Fibroblast of lung (primary cell): Measurements from ENCODE around the gene CCDC201. TPM values are rescaled to one million over a fixed set of nuclear protein-coding genes. Genes with fewer than 3 reads are reported as not detected.
A peak's percentile ranks its signal among the peaks of the same experiment; 100 is the strongest.

Source experiments
- DNase-seq, 2 donors: peaks; one replicate each; pipeline versions ENCODE4 v3.0.0 to v3.0.0-alpha.2; 2010; ENCODE audit warnings: low read depth in 2 of 2
- H2AFZ ChIP-seq: 2 replicates; pipeline ENCODE4 v1.5.1; 2012; ENCODE audit warnings: low read length, control low read depth, inconsistent platforms
- H3K27ac ChIP-seq: 2 replicates; pipeline ENCODE4 v1.5.1; 2011; ENCODE audit warnings: low read length, control low read depth; ENCODE audit not compliant: insufficient read depth
- H3K27me3 ChIP-seq: 2 replicates; pipeline ENCODE4 v1.5.1; 2011; ENCODE audit warnings: mild to moderate bottlenecking, low read length; ENCODE audit not compliant: control insufficient read depth, insufficient read depth
- H3K36me3 ChIP-seq: 2 replicates; pipeline ENCODE4 v1.5.1; 2011; ENCODE audit warnings: low read length; ENCODE audit not compliant: control insufficient read depth, insufficient read depth
- H3K4me1 ChIP-seq: 2 replicates; pipeline ENCODE4 v1.5.1; 2011; ENCODE audit warnings: low read length; ENCODE audit not compliant: control insufficient read depth, insufficient read depth; ENCODE audit errors: extremely low read depth
- H3K4me2 ChIP-seq: 2 replicates; pipeline ENCODE4 v1.5.1; 2011; ENCODE audit warnings: low read length, control low read depth; ENCODE audit not compliant: insufficient read depth; ENCODE audit errors: extremely low read depth
- H3K4me3 ChIP-seq, 4 experiments: fragments of 200-600 bp in 1 of 4; sonication (generic) in 1 of 4; replicated peaks in 1 of 4; 2 replicates each; pipeline ENCODE4 v1.5.1; 2011 to 2016; ENCODE audit warnings: low read length in 4 of 4, low read depth in 3 of 4, mild to moderate bottlenecking in 3 of 4, control low read depth in 2 of 4, inconsistent platforms in 1 of 4, mixed read lengths in 1 of 4; ENCODE audit not compliant: insufficient read depth in 1 of 4; ENCODE audit errors: control extremely low read depth in 1 of 4
- H3K79me2 ChIP-seq: 2 replicates; pipeline ENCODE4 v1.5.1; 2012; ENCODE audit warnings: mild to moderate bottlenecking, low read length, inconsistent platforms; ENCODE audit not compliant: control insufficient read depth, insufficient read depth
- H3K9ac ChIP-seq: 2 replicates; pipeline ENCODE4 v1.5.1; 2011; ENCODE audit warnings: mild to moderate bottlenecking, low read length, control low read depth; ENCODE audit not compliant: insufficient read depth
- H3K9me3 ChIP-seq: 2 replicates; pipeline ENCODE4 v1.5.1; 2012; ENCODE audit warnings: low read depth, low read length; ENCODE audit not compliant: control insufficient read depth, insufficient read depth
- H4K20me1 ChIP-seq: 2 replicates; pipeline ENCODE4 v1.5.1; 2011; ENCODE audit warnings: low read length; ENCODE audit not compliant: control insufficient read depth, insufficient read depth; ENCODE audit errors: extremely low read depth
- EZH2 ChIP-seq: IDR thresholded peaks from 2 replicates; pipeline ENCODE4 v1.5.1; 2012; ENCODE audit warnings: low read length, control low read depth, mild to moderate bottlenecking; ENCODE audit errors: missing control alignments
- polyA plus RNA-seq, 2 donors: library from polyadenylated mRNA; depleted of rRNA in 1 of 2; stranded (reverse) in 1 of 2; unstranded in 1 of 2; fragments of >200 nt; gene quantifications; 2 replicates each; pipeline ENCODE4 v1.2.1, GENCODE V29; 2011 to 2012; ENCODE audit warnings: missing spikeins in 1 of 2
- total RNA-seq: library from RNA; depleted of rRNA; stranded (reverse); fragments of >200 nt; gene quantifications from 2 replicates; pipeline ENCODE4 v1.2.1, GENCODE V29; 2014
- TF ChIP-seq, protein P1 (sequence below), 2 donors: IDR thresholded peaks in 1 of 2; conservative IDR thresholded peaks in 1 of 2; 1 replicate in 1 of 2; 2 replicates in 1 of 2; pipeline ENCODE4 v1.5.1; 2011 to 2012; ENCODE audit warnings: low read length in 2 of 2, control low read depth in 1 of 2, inconsistent platforms in 1 of 2, low read depth in 1 of 2, mild to moderate bottlenecking in 1 of 2

CCDC201 gene
- total and polyA plus RNA-seq, 2 donors (not counting 1 experiment from before 2014, with no cell fraction given), result not detected

- peaks cover 24% of the 10 kb centered on the region for H3K27me3 ChIP-seq
- H3K9me3 ChIP-seq, result no peaks in the 10 kb centered on the region
- no peak overlapping the region for H3K27ac ChIP-seq
- no peaks in the 10 kb centered on the region for H3K4me1 ChIP-seq
- no peaks in the 10 kb centered on the region for H3K79me2 ChIP-seq
- H3K4me2 ChIP-seq, result peak overlapping the region; percentile 89
- H3K4me3 ChIP-seq, result peak overlapping the region in 1 of 4 experiments; percentile 36
- H3K36me3 ChIP-seq, result no peaks in the 10 kb centered on the region
- no peak for DNase-seq
- no peaks in the 10 kb centered on the region for H4K20me1 ChIP-seq
- H3K9ac ChIP-seq, result no peak overlapping the region
- TF ChIP-seq, protein P1, sequence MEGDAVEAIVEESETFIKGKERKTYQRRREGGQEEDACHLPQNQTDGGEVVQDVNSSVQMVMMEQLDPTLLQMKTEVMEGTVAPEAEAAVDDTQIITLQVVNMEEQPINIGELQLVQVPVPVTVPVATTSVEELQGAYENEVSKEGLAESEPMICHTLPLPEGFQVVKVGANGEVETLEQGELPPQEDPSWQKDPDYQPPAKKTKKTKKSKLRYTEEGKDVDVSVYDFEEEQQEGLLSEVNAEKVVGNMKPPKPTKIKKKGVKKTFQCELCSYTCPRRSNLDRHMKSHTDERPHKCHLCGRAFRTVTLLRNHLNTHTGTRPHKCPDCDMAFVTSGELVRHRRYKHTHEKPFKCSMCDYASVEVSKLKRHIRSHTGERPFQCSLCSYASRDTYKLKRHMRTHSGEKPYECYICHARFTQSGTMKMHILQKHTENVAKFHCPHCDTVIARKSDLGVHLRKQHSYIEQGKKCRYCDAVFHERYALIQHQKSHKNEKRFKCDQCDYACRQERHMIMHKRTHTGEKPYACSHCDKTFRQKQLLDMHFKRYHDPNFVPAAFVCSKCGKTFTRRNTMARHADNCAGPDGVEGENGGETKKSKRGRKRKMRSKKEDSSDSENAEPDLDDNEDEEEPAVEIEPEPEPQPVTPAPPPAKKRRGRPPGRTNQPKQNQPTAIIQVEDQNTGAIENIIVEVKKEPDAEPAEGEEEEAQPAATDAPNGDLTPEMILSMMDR (conservative IDR thresholded peaks at IDR 0.05 in 1 of 2, IDR thresholded peaks at IDR 0.05 in 1 of 2; ENCODE audit: low read depth in 1 of 2, low read length in 2 of 2), result no peak
- no peak for TF ChIP-seq EZH2
- H2AFZ ChIP-seq, result no peak overlapping the region
Measured at GRCh38 chr7:45888993-45889366, 16.1 kb upstream of the CCDC201 start.

DNA sequence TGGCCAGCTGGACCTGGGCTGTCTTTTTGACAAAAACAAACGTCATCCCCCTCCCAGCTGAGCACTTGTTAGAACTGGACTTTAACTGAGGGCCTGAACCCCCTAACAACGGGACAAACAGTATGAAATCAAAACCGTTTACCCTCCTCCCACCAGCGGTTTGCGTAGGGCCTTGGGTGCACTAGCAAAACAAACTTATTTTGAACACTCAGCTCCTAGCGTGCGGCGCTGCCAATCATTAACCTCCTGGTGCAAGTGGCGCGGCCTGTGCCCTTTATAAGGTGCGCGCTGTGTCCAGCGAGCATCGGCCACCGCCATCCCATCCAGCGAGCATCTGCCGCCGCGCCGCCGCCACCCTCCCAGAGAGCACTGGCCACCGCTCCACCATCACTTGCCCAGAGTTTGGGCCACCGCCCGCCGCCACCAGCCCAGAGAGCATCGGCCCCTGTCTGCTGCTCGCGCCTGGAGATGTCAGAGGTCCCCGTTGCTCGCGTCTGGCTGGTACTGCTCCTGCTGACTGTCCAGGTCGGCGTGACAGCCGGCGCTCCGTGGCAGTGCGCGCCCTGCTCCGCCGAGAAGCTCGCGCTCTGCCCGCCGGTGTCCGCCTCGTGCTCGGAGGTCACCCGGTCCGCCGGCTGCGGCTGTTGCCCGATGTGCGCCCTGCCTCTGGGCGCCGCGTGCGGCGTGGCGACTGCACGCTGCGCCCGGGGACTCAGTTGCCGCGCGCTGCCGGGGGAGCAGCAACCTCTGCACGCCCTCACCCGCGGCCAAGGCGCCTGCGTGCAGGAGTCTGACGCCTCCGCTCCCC, 15.5 kb upstream of the CCDC201 start, which contains the start of gene IGFBP1:
IGFBP1 (plus strand) TSS at position 304 of the 808 bp plus-strand sequence; CDS start at position 469, 165 bp downstream.
- H3K27me3 ChIP-seq, result peaks cover 23% of the 10 kb centered on the region
- no peaks in the 10 kb centered on the region for H3K4me1 ChIP-seq
- peak within 1 kb of the TSS; percentile 20 to 36 (median 26) for H3K4me3 ChIP-seq
- TF ChIP-seq, protein P1 (conservative IDR thresholded peaks at IDR 0.05 in 1 of 2, IDR thresholded peaks at IDR 0.05 in 1 of 2; ENCODE audit: low read depth in 1 of 2, low read length in 2 of 2), result no peak
- no peak for TF ChIP-seq EZH2
- H3K79me2 ChIP-seq, result no peaks in the 10 kb centered on the region
- no peak within 1 kb of the TSS for H3K27ac ChIP-seq
- no peak within 1 kb of the TSS for H3K9ac ChIP-seq
- H3K36me3 ChIP-seq, result no peaks in the 10 kb centered on the region
- H3K9me3 ChIP-seq, result no peaks in the 10 kb centered on the region
- no peaks in the 10 kb centered on the region for H4K20me1 ChIP-seq
- peak within 1 kb of the TSS; percentile 89 for H3K4me2 ChIP-seq
- DNase-seq, result peak in 1 of 2 donors; percentile 45
- peak within 1 kb of the TSS; percentile 63 for H2AFZ ChIP-seq

- H2AFZ ChIP-seq, result no peak overlapping the region
- H4K20me1 ChIP-seq, result no peaks in the 10 kb centered on the region
- H3K4me1 ChIP-seq, result no peaks in the 10 kb centered on the region
- no peak overlapping the region for H3K4me2 ChIP-seq
- no peak for TF ChIP-seq EZH2
- TF ChIP-seq, protein P1 (conservative IDR thresholded peaks at IDR 0.05 in 1 of 2, IDR thresholded peaks at IDR 0.05 in 1 of 2; ENCODE audit: low read depth in 1 of 2, low read length in 2 of 2), result no peak
- H3K27me3 ChIP-seq, result peaks cover 16% of the 10 kb centered on the region
- no peak overlapping the region for H3K9ac ChIP-seq
- H3K4me3 ChIP-seq, result no peak overlapping the region
- DNase-seq, result no peak
- H3K27ac ChIP-seq, result no peak overlapping the region
- no peaks in the 10 kb centered on the region for H3K79me2 ChIP-seq
- no peaks in the 10 kb centered on the region for H3K9me3 ChIP-seq
- no peaks in the 10 kb centered on the region for H3K36me3 ChIP-seq
Measured at GRCh38 chr7:45886931-45887667, 14.2 kb upstream of the CCDC201 start.
